OCI-LY7 (cell line): ENCODE measurements around the gene IFT25. TPM values are rescaled to one million over a fixed set of nuclear protein-coding genes. Genes with fewer than 3 reads are reported as not detected.

Source experiments
- BruUV-seq: library from RNA; stranded (reverse); fragments of 400-500 nt; replicated peaks from 2 replicates; lab custom pipeline; 2021; lab: Mats Ljungman, UMichigan
- CTCF ChIA-PET: fragments of 300-600 bp; sonication (Branson Sonifier 250); formaldehyde crosslinking; loops from one replicate; lab custom pipeline; 2022; ENCODE audit warnings: antibody characterized with exemption; ENCODE audit not compliant: unreplicated experiment; lab: Charles Lee
- POLR2A ChIA-PET: fragments of 300-600 bp; sonication (Branson Sonifier 250); formaldehyde crosslinking; loops from one replicate; lab custom pipeline; 2022; ENCODE audit warnings: antibody characterized with exemption; lab: Charles Lee
- DNase-seq: peaks from one replicate; pipeline ENCODE4 v3.0.0-alpha.2; 2015; ENCODE audit warnings: low spot score
- H2AFZ ChIP-seq: fragments of 200-600 bp; sonication (generic), shearing (Covaris generic); 2 replicates; pipeline ENCODE4 v1.6.1; 2014; ENCODE audit warnings: mild to moderate bottlenecking, antibody characterized with exemption, low read length, moderate library complexity
- H3K27ac ChIP-seq: fragments of 200-600 bp; sonication (generic); 2 replicates; pipeline ENCODE4 v1.5.1; 2014; ENCODE audit warnings: mixed run types, low read depth, mild to moderate bottlenecking, moderate library complexity, low read length, inconsistent platforms; ENCODE audit not compliant: poor library complexity, severe bottlenecking
- H3K36me3 ChIP-seq: fragments of 200-600 bp; sonication (generic); 2 replicates; pipeline ENCODE4 v1.6.1; 2014; ENCODE audit warnings: mild to moderate bottlenecking, antibody characterized with exemption, low read length, moderate library complexity, mixed read lengths; ENCODE audit not compliant: insufficient read depth
- H3K4me1 ChIP-seq: fragments of 200-600 bp; sonication (generic); 2 replicates; pipeline ENCODE4 v1.5.1; 2014; ENCODE audit warnings: mild to moderate bottlenecking, low read length; ENCODE audit not compliant: insufficient read depth, poor library complexity, severe bottlenecking
- H3K4me2 ChIP-seq: fragments of 200-600 bp; sonication (generic); 2 replicates; pipeline ENCODE4 v1.6.1; 2014; ENCODE audit warnings: mild to moderate bottlenecking, low read length
- H3K4me3 ChIP-seq: fragments of 200-600 bp; sonication (generic); 2 replicates; pipeline ENCODE4 v1.5.1; 2014; ENCODE audit warnings: mild to moderate bottlenecking, low read depth, low read length; ENCODE audit not compliant: poor library complexity, severe bottlenecking
- H3K79me2 ChIP-seq: fragments of 200-600 bp; sonication (generic); 2 replicates; pipeline ENCODE4 v1.6.1; 2016; ENCODE audit warnings: low read depth, mild to moderate bottlenecking, low read length, moderate library complexity, mixed read lengths; ENCODE audit not compliant: insufficient read depth
- H3K9me2 ChIP-seq: fragments of 200-600 bp; sonication (generic); 2 replicates; pipeline ENCODE4 v1.6.1; 2016; ENCODE audit warnings: mild to moderate bottlenecking, low read length, mixed read lengths; ENCODE audit not compliant: insufficient read depth
- H3K9me3 ChIP-seq: fragments of 200-600 bp; sonication (generic); 2 replicates; pipeline ENCODE4 v1.6.1; 2014; ENCODE audit warnings: mild to moderate bottlenecking, mixed run types, low read length, mixed read lengths
- H4K20me1 ChIP-seq: fragments of 200-600 bp; sonication (generic); 2 replicates; pipeline ENCODE4 v1.6.1; 2014; ENCODE audit warnings: mild to moderate bottlenecking, antibody characterized with exemption, low read length, moderate library complexity, mixed read lengths; ENCODE audit not compliant: insufficient read depth
- EZH2phosphoT487 ChIP-seq: fragments of 200-600 bp; sonication (generic); IDR thresholded peaks from 2 replicates; pipeline ENCODE4 v1.6.1; 2018; ENCODE audit warnings: low read depth, borderline replicate concordance, mild to moderate bottlenecking, mixed run types, antibody characterized with exemption, low read length, moderate library complexity, mixed read lengths
- intact Hi-C: fragments of 100-400 bp; cut with micrococcal nuclease; formaldehyde crosslinking; loops from one replicate; pipeline ENCODE4 v1.10.0; 2022; ENCODE audit not compliant: unreplicated experiment
- total RNA-seq, 2 experiments: library from RNA; depleted of rRNA in 1 of 2; stranded (reverse); fragments of >200 nt in 1 of 2; shearing (Covaris generic) in 1 of 2; gene quantifications; 2 replicates each; pipeline ENCODE4 v1.2.3, GENCODE V29; 2014 to 2022
- TF ChIP-seq, protein P1 (sequence below): fragments of 200-600 bp; sonication (generic); conservative IDR thresholded peaks from 2 replicates; pipeline ENCODE4 v1.5.1; 2014; ENCODE audit warnings: mild to moderate bottlenecking, antibody characterized with exemption, low read length, moderate library complexity, mixed read lengths

Gene IFT25
- total RNA-seq, 2 experiments from 2014 or later = 45.4 to 57.0 TPM

DNA sequence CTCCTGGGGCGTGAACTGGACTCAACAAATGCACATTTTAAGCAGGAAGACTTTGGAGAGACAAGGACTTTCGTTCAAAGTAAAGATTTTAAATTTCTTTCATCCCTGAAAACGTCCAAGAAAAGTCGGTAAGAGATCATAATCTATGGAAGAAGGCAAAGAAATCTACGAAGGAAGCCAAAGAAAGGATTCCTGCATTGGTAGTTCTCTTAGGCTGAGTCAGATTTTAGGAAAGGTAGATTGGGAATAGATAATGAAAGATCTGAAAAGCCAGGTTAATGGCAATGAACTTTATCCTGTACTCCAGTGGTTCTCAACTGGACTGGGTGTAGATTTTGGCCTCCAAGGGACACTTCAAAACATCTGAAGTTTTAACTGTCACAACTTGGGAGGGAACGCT, 2.4 kb downstream of the IFT25 start:
- no peaks in the 10 kb centered on the region for H3K9me3 ChIP-seq
- H3K9me2 ChIP-seq = no peaks in the 10 kb centered on the region
- no TSS peak for BruUV-seq
- DNase-seq = no peak
- no peak overlapping the region for H3K27ac ChIP-seq
- no peaks in the 10 kb centered on the region for H4K20me1 ChIP-seq
- no peak for TF ChIP-seq EZH2phosphoT487
- TF ChIP-seq, protein P1, sequence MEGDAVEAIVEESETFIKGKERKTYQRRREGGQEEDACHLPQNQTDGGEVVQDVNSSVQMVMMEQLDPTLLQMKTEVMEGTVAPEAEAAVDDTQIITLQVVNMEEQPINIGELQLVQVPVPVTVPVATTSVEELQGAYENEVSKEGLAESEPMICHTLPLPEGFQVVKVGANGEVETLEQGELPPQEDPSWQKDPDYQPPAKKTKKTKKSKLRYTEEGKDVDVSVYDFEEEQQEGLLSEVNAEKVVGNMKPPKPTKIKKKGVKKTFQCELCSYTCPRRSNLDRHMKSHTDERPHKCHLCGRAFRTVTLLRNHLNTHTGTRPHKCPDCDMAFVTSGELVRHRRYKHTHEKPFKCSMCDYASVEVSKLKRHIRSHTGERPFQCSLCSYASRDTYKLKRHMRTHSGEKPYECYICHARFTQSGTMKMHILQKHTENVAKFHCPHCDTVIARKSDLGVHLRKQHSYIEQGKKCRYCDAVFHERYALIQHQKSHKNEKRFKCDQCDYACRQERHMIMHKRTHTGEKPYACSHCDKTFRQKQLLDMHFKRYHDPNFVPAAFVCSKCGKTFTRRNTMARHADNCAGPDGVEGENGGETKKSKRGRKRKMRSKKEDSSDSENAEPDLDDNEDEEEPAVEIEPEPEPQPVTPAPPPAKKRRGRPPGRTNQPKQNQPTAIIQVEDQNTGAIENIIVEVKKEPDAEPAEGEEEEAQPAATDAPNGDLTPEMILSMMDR = no peak
- ChIA-PET POLR2A (interaction anchor here (0.6 to 2.7 kb wide), 3 partner anchors 10 to 546 kb away, joined by 4 to 8 read pairs (median 4); no protein-coding TSS in a partner anchor), CTCF (no interaction called here)
- H3K4me2 ChIP-seq = no peak overlapping the region
- no peak overlapping the region for H3K4me3 ChIP-seq
- peaks cover 18% of the 10 kb centered on the region for H3K4me1 ChIP-seq
- peaks cover 34% of the 10 kb centered on the region; the same call in 1 of the 2 replicates for H3K79me2 ChIP-seq
- intact Hi-C loops = no loop called here
- H3K36me3 ChIP-seq = peaks cover 18% of the 10 kb centered on the region
- no peak overlapping the region for H2AFZ ChIP-seq

DNA sequence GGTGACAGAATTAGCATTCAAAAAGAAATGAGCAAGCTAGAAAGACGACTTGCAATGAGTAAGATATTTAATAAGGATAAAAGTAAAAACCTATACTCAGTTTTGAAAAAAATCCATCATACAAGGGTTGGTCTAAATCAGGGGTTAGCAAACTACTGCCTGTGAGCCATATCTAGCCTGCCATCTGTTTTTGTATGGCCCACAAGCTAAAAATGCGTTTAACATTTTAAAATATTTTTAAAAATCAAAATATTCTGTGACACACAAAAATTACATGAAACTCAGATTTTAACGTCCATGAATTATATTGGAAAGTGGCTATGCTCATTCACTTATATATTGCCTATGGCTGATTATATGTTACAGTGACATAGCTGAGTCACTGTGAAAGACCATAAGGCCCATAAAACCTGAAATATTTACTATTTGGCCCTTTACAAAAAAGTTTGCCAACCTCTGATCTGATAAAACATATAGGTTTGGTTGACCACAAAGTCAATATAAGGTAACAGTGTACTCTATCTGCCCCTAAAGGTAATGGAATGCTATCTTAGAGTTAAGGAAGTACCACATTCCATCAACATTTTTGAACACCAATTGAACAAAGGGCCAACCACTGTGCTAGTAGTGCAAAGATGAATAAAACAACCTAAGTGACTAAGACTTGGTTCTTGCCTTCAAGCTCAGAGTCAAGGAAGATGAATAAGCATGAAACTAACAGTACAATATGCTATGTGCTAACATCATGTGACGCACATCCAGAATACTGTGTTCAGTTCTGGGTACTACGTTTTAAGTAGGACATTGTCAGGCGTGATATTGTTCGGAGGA, 3.2 kb downstream of the IFT25 start:
- Histone ChIP-seq H3K9me2 (no peaks in the 10 kb centered on the region), H2AFZ (no peak overlapping the region), H3K27ac (no peak overlapping the region), H3K4me1 (peaks cover 13% of the 10 kb centered on the region), H3K4me3 (no peak overlapping the region), H3K9me3 (no peaks in the 10 kb centered on the region), H4K20me1 (no peaks in the 10 kb centered on the region), H3K36me3 (peaks cover 21% of the 10 kb centered on the region), H3K4me2 (no peak overlapping the region; the same call in 1 of the 2 replicates), H3K79me2 (peaks cover 34% of the 10 kb centered on the region; the same call in 1 of the 2 replicates)
- TF ChIP-seq, protein P1 = no peak
- no peak for TF ChIP-seq EZH2phosphoT487
- no TSS peak for BruUV-seq
- DNase-seq = no peak
- ChIA-PET CTCF (no interaction called here), POLR2A (interaction anchor here (0.7 to 1.4 kb wide), 4 partner anchors 10 to 67 kb away, joined by 3 to 5 read pairs (median 4); partner anchors contain the start of gene YIPF1)
- intact Hi-C loops = no loop called here
